ENCODE results near the gene SLC7A1.

Gene SLC7A1

DNA sequence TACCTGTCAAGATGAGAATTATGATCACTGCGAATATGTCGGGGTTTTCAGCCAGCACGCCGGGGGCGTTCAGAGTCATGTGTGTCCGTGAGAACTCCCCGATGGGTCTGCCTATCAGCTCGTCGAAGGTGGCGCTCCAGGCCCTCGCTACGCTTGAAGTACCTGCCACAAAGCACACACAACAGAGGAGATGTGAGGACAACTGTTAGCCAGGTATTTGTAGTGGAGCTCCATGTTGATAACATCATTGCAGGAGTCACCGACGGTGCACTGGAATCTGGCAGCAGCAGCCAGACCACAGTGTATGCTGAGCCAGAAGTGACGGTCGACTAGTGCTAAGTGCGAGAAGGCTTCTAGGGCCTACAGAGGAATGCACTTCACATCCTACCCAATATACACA is 62.7 kb downstream of the SLC7A1 start:
- no peak for DNase-seq

- DNase-seq, result no peak
These were observed 63.4 kb downstream of the SLC7A1 start for GRCh38 chr13:29532116-29532515.

GRCh38 chr13:29530901-29531300 is 64.6 kb downstream of the SLC7A1 start:
- no peak for DNase-seq

DNA sequence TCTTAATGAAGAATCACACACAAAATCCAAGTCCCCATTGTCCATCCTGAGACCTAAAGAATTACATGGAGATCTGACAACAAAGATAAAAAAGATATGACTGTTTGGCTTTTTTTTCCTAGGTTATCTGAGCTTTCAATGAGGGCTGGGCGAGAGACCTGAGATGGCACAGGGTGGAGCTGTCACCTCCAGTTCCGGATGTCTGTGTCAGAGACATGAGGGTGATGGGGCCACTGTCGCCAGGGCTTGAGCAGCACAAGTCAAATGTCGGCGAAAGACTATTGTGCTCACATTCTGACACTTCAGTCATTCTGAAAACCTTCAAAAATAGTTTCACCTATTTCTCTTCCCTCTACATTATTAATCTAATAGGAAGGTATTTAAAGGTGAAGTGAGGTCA is 65.7 kb downstream of the SLC7A1 start:
- DNase-seq, result no peak

GRCh38 chr13:29527916-29528315 is 67.6 kb downstream of the SLC7A1 start:
- DNase-seq, result no peak

DNA sequence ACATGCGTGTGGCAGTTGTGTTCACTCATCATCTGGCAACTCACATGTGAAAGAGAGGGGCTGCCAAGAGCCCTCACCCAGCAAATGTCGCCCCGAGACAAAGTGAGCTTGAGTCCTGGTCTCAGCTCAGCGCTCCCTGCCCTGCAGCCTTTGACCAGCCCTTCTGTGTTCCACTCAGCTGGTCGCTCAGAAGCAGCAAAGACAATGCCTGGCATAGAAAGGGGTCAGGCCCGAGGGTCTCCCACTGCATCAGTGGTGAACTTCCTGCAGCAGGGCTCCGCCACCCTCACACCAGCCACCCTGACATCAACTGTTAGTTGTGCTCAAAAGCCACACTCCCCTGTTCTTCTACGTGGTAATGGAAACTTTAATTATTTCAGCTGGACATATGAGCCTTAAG is 68.0 kb downstream of the SLC7A1 start:
- no peak for DNase-seq

DNA sequence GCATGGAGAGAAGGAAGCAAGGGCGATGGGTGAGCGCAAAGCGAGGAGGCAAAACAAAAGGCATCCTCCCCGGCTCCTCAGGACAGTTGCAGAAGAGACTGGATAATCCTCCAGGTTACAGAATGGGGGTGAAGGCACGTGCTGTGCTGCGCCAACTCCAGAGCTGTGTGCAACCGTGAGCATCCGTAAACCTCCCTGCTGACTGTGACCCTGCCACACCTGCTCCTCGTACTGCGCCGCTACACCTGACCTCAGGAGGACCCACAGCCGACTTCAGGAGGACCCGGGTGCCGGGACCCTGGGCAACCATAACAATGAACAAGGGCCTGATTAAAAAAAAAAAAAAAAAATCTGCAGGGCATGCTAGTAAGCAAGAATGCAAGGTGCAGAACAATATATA is 68.7 kb downstream of the SLC7A1 start:
- DNase-seq, result no peak

DNA sequence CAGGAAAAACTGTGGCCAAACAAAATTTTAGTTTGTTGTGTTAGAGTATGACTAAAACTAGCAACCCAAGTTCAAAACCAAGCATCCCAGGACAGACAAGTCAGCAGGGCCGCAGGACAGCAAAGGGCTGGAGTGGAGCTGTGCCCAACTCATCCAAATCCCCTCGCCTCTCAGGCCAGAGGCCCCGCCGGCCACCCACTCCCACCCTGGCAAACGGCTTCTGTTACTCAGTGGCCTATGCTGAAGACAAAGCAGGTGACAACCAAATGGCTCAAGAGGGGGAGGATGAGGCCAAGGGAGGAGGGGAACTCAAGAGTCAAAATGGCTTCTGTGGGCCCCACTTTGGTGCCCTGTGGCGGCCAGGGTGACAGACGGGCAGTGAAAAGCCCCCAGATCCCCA is 69.7 kb downstream of the SLC7A1 start:
- DNase-seq, result no peak

- DNase-seq, result no peak
These were observed 70.8 kb downstream of the SLC7A1 start for GRCh38 chr13:29524641-29525040.

- DNase-seq, result no peak
These were observed 71.3 kb downstream of the SLC7A1 start for GRCh38 chr13:29524176-29524575.

DNA sequence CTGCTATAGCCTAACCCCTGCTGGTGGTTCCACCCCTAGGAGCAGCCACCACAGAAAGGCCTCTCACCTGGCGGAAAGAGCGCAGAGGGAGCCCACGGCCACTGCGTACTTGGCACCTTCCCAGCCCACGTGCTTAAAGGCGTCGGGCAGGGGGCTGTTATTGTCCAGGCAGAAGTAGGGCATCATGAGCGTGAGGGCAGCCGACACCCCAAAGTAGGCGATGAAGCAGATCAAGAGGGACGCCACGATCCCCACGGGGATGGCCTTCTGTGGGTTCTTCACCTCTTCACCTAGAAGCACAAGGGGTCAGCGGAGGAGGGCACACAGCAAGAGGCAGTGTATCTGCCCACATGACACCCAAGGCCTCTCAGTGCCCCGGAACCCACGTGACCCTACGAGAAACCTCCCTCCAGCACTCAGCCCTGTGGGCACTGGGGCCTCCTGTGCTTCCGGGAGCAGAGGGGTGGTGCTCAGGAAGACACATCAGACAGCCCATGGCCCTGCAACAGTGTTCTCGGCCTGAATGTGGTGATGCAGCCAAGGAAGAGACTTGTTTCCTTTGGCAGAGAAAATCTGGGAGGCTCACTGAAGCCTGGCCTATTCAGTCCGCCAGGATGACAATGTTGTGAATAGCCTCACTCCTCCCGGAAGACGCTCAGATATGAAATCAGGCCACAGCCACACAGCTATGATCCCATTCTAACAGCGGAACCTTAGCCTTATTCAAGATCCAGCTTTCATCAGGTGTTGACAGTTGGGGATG is 72.1 kb downstream of the SLC7A1 start:
- no peak for DNase-seq

DNA sequence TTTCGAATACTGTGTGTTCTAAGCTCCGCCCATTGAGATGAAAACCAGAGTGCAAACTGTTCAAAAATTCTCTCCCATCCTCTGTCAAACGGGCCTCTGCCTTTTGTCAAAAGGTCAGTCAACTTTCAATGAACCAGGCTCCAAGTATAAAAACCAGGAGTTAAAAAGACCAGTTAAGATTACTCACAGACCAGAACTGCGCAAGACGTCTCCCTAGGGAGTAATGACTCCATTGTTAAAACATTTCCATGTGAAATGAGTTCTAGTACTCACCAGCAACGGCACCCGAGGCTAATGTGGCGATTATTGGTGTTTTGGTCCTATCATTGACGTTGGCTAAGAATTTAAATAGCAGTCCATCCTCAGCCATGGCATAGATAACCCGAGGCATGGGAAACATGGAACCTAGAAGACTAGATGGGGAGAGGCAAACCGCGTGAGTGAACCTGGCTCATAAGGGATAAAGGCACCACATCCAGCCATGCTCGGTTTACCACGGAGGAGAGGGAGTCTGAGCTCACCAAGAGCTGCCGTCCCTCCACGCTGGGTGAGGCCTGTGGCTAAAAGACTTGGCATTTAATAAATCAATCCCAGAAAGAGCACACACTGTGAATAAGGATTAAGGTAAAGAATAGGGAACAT is 73.3 kb downstream of the SLC7A1 start:
- no peak for DNase-seq

DNA sequence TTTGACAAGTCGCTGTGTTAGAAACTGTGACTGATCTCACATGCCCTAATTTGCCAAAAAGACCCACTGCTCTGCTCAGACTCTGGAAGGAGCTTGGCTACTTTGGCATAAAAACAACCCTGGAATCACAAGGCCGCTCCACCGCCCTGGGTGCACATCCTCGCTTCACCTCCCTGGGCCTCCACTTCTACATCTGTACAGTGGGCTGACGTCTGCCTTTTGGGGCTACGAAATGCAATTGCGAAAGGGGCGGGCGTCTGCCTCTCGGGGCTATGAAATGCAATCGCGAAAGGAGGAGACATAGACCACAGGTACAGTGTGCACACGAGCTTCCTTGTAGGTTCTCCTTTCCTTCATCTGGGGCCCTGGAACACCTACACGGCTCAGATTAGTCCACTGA is 74.2 kb downstream of the SLC7A1 start:
- no peak for DNase-seq

DNA sequence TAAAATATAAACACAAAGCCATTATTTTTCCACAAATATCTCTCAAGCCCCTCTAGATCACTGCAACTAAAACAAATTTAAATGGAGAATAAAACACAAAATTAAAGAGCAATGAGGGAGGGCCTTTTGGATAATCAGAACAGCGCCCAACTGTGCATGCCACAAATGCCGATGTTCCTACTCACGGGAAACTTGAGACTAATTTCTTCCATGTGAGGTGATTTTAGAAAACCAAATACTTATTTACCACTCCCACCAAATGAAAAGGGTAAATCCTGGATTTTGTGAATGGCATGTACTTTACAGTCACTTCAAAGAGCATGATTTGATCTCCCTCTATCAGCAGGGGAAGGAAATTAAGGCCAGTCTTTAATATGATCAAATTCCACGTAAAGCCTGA is 74.8 kb downstream of the SLC7A1 start:
- DNase-seq, result no peak

- DNase-seq, result no peak
These were observed 75.6 kb downstream of the SLC7A1 start for GRCh38 chr13:29519921-29520320.

DNA sequence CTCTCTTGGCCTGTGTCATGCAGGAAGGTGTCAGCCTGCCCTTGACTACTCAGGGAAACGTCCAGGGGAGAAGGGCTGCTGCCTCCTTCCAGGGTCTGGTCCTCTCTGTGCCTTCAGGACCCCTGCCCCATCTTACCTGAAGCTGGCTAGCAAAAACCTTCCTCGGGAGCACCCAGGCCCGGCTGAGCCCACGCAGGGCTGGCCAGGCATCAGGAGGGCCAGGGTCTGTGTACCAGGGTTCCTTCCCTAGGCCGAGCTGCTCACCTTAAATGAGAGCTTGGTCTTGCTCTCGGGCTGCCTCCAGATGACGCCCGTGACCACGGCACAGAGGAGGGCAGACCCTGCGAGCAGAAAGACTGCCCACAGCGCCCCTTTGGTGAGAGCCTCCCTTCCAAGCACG is 78.6 kb downstream of the SLC7A1 start:
- DNase-seq, result no peak

DNA sequence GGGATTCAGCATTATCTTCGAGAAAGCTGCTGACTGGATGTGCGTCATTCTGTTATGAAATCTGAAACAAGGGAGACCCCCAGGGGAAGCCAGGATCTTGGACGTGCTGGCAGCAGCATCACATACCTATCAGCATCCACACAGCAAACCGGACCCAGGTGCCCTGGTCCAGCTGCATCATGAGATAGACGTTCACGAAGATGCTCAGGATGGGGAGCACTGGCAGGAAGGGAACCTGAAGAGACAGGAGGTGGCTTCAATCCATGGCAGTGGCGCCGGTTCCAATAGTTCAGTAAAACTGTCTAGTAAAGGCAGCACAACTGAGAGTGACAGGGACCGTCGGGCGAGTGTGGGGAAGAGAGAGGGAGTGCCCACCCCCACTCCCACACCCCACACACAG is 79.5 kb downstream of the SLC7A1 start:
- DNase-seq, result no peak

DNA sequence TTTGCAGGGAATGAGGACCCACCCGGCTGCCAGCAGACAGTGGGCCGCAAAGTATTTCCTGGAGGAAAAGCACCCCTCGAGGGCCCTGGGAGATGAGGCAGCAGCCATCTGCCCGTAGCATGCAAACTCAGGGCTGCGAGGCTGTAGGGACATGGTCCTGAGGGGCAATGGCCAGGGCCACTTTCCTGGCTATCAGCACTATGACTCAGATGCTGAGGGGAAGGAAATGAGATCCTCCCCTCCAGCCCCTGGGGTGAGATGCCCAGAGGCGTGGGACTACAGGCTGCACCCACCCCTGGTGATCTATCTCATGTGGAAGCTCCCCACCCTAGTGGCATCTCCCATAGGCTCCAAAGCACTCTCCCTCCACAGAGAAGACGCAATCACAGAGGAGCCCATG is 80.1 kb downstream of the SLC7A1 start:
- no peak for DNase-seq

GRCh38 chr13:29514720-29515310 is 80.7 kb downstream of the SLC7A1 start:
- no peak for DNase-seq

DNA sequence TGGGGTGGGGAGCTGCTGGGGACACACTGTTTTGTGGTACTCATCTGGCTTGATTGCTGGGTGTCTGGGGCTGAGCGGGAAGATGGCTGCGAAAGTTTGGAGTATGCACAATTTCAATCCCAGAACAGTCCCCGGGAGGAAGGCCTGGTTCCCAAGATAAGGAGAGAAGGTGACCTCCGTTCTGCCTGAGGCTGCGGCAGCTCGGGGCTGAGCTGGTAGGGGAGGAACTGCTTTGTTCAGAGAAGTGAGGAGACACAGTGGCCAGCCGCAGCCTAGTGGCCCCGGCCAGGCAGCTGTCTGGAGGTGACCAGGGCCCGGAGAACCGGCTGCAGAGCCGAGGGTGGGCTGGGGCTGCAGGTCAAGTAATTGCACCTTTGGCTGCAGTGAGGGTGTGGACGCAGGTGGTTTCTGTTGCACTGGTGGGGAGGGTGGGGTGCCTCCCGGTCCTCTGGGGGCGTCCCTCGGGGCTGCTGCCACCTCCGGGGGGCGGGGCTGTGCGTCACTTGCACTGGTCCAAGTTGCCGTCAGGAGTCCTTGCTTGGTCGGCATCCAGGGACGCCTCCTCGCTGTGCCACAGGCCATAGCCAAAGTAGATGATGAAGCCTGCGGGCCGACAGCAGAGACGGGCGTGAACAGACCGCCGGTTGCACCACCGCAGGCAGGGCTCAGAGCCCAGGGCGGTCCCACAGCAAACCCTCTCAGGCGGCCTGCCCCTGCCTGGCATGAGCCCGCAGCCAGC is 81.3 kb downstream of the SLC7A1 start:
- DNase-seq, result no peak

DNA sequence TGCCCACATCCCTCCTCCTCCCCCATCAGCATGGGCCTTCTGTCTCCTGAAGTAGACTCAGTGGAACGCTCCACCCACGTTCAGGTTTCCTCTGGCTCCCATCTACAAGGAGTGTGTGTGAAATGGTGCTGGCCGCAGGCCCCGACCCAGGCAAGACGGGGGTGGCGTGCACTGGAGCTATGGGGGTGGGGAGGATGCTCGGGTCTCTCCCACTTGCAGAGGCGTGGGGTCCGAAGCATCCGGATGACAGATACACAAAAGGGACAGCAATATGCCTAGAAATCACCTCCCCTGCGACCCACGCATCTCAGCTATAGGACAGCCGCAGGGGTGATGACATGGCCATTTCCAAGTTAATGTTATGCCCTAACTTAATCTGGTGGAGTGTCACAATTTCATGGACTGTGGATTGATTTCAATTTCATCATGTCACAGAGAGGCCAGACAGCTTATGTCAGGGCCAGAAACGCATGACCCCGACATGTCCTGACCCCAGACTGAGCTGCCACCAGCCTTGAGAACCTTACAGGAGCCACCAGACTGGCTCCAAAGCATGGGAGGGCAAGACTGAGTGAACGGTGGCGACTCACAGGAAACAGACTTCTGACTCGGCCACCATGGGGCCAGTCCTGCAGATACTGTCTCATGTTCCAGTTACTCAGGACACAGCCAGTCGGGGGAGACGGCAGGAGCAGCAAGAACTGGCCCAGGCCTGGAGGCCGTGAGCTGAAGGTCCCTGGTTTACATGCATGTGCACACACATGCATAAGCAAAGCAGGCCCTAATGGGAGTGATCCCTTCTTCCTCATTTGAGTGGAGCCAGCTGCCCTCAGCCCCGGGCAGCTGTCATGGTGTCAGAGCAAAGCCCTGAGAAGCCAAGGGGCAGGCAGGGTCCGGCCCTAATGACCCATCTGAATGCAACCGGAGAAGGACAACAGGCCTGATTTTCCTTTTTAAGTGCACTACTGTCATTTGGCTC is 82.2 kb downstream of the SLC7A1 start:
- no peak for DNase-seq
